ENCODE measurements around the gene ZNF789. TPM values are rescaled to one million over a fixed set of nuclear protein-coding genes. Genes with fewer than 3 reads are reported as not detected.

The ZNF789 gene
- total and polyA plus RNA-seq, 4 donors = 3.6 to 18.2 (median 12.6) TPM

GRCh38 chr7:99468336-99468918, 4.3 kb upstream of the ZNF789 start:
- Histone ChIP-seq H3K4me3 (ENCODE audit: low read length in 2 of 2) (no peak overlapping the region), H3K9me3 (ENCODE audit: control insufficient read depth, low read length) (no peaks in the 10 kb centered on the region), H3K4me1 (ENCODE audit: control insufficient read depth in 1 of 2, insufficient read depth in 2 of 2, low read length in 2 of 2) (no peaks in the 10 kb centered on the region), H3K27me3 (ENCODE audit: control insufficient read depth in 1 of 2, insufficient read depth in 2 of 2, low read length in 1 of 2) (no peaks in the 10 kb centered on the region), H3K36me3 (ENCODE audit: control insufficient read depth in 1 of 2, insufficient read depth in 2 of 2, low read length in 1 of 2) (no peaks in the 10 kb centered on the region), H3K27ac (ENCODE audit: low read depth in 1 of 2, low read length in 2 of 2) (no peak overlapping the region)
- peak in 1 of 2 donors; percentile 43 for DNase-seq
- 85 to 86% methylated on average over 29 of the region's 29 CpGs for WGBS, 2 donors
- ATAC-seq (ENCODE audit: low FRiP score) = no peak
- intact Hi-C loops (cut with DNase I) = no loop called here

- WGBS, 2 donors = 43 to 45% methylated on average over 23 of the region's 23 CpGs
- ATAC-seq (ENCODE audit: low FRiP score) = no peak
- intact Hi-C loops (cut with DNase I) = no loop called here
- Histone ChIP-seq H3K4me3 (ENCODE audit: low read length in 2 of 2) (no peak overlapping the region), H3K4me1 (ENCODE audit: control insufficient read depth in 1 of 2, insufficient read depth in 2 of 2, low read length in 2 of 2) (no peaks in the 10 kb centered on the region), H3K9me3 (ENCODE audit: control insufficient read depth, low read length) (no peaks in the 10 kb centered on the region), H3K36me3 (ENCODE audit: control insufficient read depth in 1 of 2, insufficient read depth in 2 of 2, low read length in 1 of 2) (no peaks in the 10 kb centered on the region), H3K27me3 (ENCODE audit: control insufficient read depth in 1 of 2, insufficient read depth in 2 of 2, low read length in 1 of 2) (no peaks in the 10 kb centered on the region), H3K27ac (ENCODE audit: low read depth in 1 of 2, low read length in 2 of 2) (no peak overlapping the region)
- no peak for DNase-seq
Observed at GRCh38 chr7:99469381-99470065, 3.2 kb upstream of the ZNF789 start.

GRCh38 chr7:99473315-99473596, 566 bp downstream of the ZNF789 start:
- H3K27me3 ChIP-seq (ENCODE audit: control insufficient read depth in 1 of 2, insufficient read depth in 2 of 2, low read length in 1 of 2) = no peaks in the 10 kb centered on the region
- DNase-seq = peak in 1 of 2 donors; percentile 40
- intact Hi-C loops (cut with DNase I) = no loop called here
- no peaks in the 10 kb centered on the region for H3K4me1 ChIP-seq (ENCODE audit: control insufficient read depth in 1 of 2, insufficient read depth in 2 of 2, low read length in 2 of 2)
- H3K27ac ChIP-seq (ENCODE audit: low read depth in 1 of 2, low read length in 2 of 2) = no peak overlapping the region
- WGBS, 2 donors = 2 to 3% methylated on average over 7 of the region's 7 CpGs
- peaks cover 0 to 1% of the 10 kb centered on the region in 2 donors for H3K36me3 ChIP-seq (ENCODE audit: control insufficient read depth in 1 of 2, insufficient read depth in 2 of 2, low read length in 1 of 2)
- no peaks in the 10 kb centered on the region for H3K9me3 ChIP-seq (ENCODE audit: control insufficient read depth, low read length)
- no peak for ATAC-seq (ENCODE audit: low FRiP score)
- H3K4me3 ChIP-seq (ENCODE audit: low read length in 2 of 2) = peak overlapping the region; percentile 6 to 56

- H3K9me3 ChIP-seq (ENCODE audit: control insufficient read depth, low read length) = no peaks in the 10 kb centered on the region
- H3K4me1 ChIP-seq (ENCODE audit: control insufficient read depth in 1 of 2, insufficient read depth in 2 of 2, low read length in 2 of 2) = no peaks in the 10 kb centered on the region
- no peak for ATAC-seq (ENCODE audit: low FRiP score)
- H3K4me3 ChIP-seq (ENCODE audit: low read length in 2 of 2) = no peak overlapping the region
- no peaks in the 10 kb centered on the region for H3K27me3 ChIP-seq (ENCODE audit: control insufficient read depth in 1 of 2, insufficient read depth in 2 of 2, low read length in 1 of 2)
- WGBS, 2 donors = 78 to 80% methylated on average over 5 of the region's 5 CpGs
- H3K27ac ChIP-seq (ENCODE audit: low read depth in 1 of 2, low read length in 2 of 2) = no peak overlapping the region
- H3K36me3 ChIP-seq (ENCODE audit: control insufficient read depth in 1 of 2, insufficient read depth in 2 of 2, low read length in 1 of 2) = peaks cover 0 to 1% of the 10 kb centered on the region in 2 donors
- DNase-seq = peak in 1 of 2 donors; percentile 32
- intact Hi-C loops (cut with DNase I) = no loop called here
Observed at GRCh38 chr7:99476107-99476506, 3.4 kb downstream of the ZNF789 start.

- ATAC-seq (ENCODE audit: low FRiP score) (peak; percentile 25), DNase-seq (peak in 1 of 2 donors; percentile 49)
- Histone ChIP-seq H3K4me3 (ENCODE audit: low read length in 2 of 2) (no peak overlapping the region), H3K27ac (ENCODE audit: low read depth in 1 of 2, low read length in 2 of 2) (no peak overlapping the region), H3K27me3 (ENCODE audit: control insufficient read depth in 1 of 2, insufficient read depth in 2 of 2, low read length in 1 of 2) (no peaks in the 10 kb centered on the region), H3K36me3 (ENCODE audit: control insufficient read depth in 1 of 2, insufficient read depth in 2 of 2, low read length in 1 of 2) (peaks cover 0 to 1% of the 10 kb centered on the region in 2 donors), H3K9me3 (ENCODE audit: control insufficient read depth, low read length) (no peaks in the 10 kb centered on the region), H3K4me1 (ENCODE audit: control insufficient read depth in 1 of 2, insufficient read depth in 2 of 2, low read length in 2 of 2) (no peaks in the 10 kb centered on the region)
- WGBS, 2 donors = 84 to 91% methylated on average over 14 to 15 of the region's 15 CpGs
- intact Hi-C loops (cut with DNase I) = no loop called here
Observed at GRCh38 chr7:99478464-99479440, 6.1 kb downstream of the ZNF789 start.

GRCh38 chr7:99485094-99485493, 12.4 kb downstream of the ZNF789 start:
- DNase-seq (no peak), ATAC-seq (ENCODE audit: low FRiP score) (no peak)
- intact Hi-C loops (cut with DNase I) = no loop called here
- H3K27ac ChIP-seq (ENCODE audit: low read depth in 1 of 2, low read length in 2 of 2) = no peak overlapping the region
- no peaks in the 10 kb centered on the region for H3K27me3 ChIP-seq (ENCODE audit: control insufficient read depth in 1 of 2, insufficient read depth in 2 of 2, low read length in 1 of 2)
- peaks cover 0 to 2% of the 10 kb centered on the region in 2 donors for H3K36me3 ChIP-seq (ENCODE audit: control insufficient read depth in 1 of 2, insufficient read depth in 2 of 2, low read length in 1 of 2)
- 84 to 87% methylated on average over 5 of the region's 5 CpGs for WGBS, 2 donors
- no peak overlapping the region for H3K4me3 ChIP-seq (ENCODE audit: low read length in 2 of 2)
- H3K9me3 ChIP-seq (ENCODE audit: control insufficient read depth, low read length) = no peaks in the 10 kb centered on the region
- no peaks in the 10 kb centered on the region for H3K4me1 ChIP-seq (ENCODE audit: control insufficient read depth in 1 of 2, insufficient read depth in 2 of 2, low read length in 2 of 2)

GRCh38 chr7:99489235-99489634, 16.5 kb downstream of the ZNF789 start:
- intact Hi-C loops (cut with DNase I) = no loop called here
- Histone ChIP-seq H3K36me3 (ENCODE audit: control insufficient read depth in 1 of 2, insufficient read depth in 2 of 2, low read length in 1 of 2) (peaks cover 4 to 9% of the 10 kb centered on the region in 2 donors), H3K27ac (ENCODE audit: low read depth in 1 of 2, low read length in 2 of 2) (no peak overlapping the region), H3K9me3 (ENCODE audit: control insufficient read depth, low read length) (peaks cover 7% of the 10 kb centered on the region), H3K4me1 (ENCODE audit: control insufficient read depth in 1 of 2, insufficient read depth in 2 of 2, low read length in 2 of 2) (no peaks in the 10 kb centered on the region), H3K27me3 (ENCODE audit: control insufficient read depth in 1 of 2, insufficient read depth in 2 of 2, low read length in 1 of 2) (no peaks in the 10 kb centered on the region), H3K4me3 (ENCODE audit: low read length in 2 of 2) (no peak overlapping the region)
- DNase-seq = peak in 1 of 2 donors; percentile 13
- WGBS, 2 donors = 88 to 89% methylated on average over 4 of the region's 4 CpGs
- ATAC-seq (ENCODE audit: low FRiP score) = no peak

- intact Hi-C loops (cut with DNase I) = no loop called here
- H3K9me3 ChIP-seq (ENCODE audit: control insufficient read depth, low read length) = peaks cover 8% of the 10 kb centered on the region
- no peaks in the 10 kb centered on the region for H3K4me1 ChIP-seq (ENCODE audit: control insufficient read depth in 1 of 2, insufficient read depth in 2 of 2, low read length in 2 of 2)
- no peaks in the 10 kb centered on the region for H3K27me3 ChIP-seq (ENCODE audit: control insufficient read depth in 1 of 2, insufficient read depth in 2 of 2, low read length in 1 of 2)
- no peak for ATAC-seq (ENCODE audit: low FRiP score)
- H3K36me3 ChIP-seq (ENCODE audit: control insufficient read depth in 1 of 2, insufficient read depth in 2 of 2, low read length in 1 of 2) = peaks cover 4 to 9% of the 10 kb centered on the region in 2 donors
- H3K4me3 ChIP-seq (ENCODE audit: low read length in 2 of 2) = no peak overlapping the region
- WGBS, 2 donors = 64 to 70% methylated on average over 3 of the region's 3 CpGs
- DNase-seq = no peak
- H3K27ac ChIP-seq (ENCODE audit: low read depth in 1 of 2, low read length in 2 of 2) = no peak overlapping the region
Observed at GRCh38 chr7:99490878-99491277, 18.2 kb downstream of the ZNF789 start.

All from aorta (tissue), 5 donors.